ENCODE data around the gene GPR3. TPM values are rescaled to one million over a fixed set of nuclear protein-coding genes. Genes with fewer than 3 reads are reported as not detected.
A peak's percentile ranks its signal among the peaks of the same experiment; 100 is the strongest.

The GPR3 gene
- total and polyA plus RNA-seq, 2 of the 13 experiments (the other 11 are each of a cell fraction or from before 2014, with no cell fraction given): 1.00 to 2.6 TPM

DNA sequence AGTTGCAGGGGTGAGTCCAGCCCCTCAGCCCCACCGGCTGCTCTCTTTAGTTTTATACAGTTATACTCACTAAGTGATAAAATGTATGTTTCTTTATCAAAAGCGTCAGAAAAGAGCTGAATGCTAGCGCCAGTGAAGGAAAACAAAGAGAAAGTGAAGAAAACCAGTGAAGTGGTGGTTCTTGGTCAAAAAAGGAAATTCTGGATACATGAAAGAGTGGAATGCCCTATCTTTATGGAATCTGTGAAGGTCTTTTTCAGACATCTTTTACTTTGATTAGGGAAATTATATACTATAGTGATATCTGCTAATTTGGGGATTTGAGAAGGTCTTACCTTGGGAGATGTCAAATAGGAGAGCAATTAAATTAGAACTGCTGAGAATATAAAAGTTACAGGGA, 41.3 kb downstream of the GPR3 start (continued):
- TF ChIP-seq, protein P1, sequence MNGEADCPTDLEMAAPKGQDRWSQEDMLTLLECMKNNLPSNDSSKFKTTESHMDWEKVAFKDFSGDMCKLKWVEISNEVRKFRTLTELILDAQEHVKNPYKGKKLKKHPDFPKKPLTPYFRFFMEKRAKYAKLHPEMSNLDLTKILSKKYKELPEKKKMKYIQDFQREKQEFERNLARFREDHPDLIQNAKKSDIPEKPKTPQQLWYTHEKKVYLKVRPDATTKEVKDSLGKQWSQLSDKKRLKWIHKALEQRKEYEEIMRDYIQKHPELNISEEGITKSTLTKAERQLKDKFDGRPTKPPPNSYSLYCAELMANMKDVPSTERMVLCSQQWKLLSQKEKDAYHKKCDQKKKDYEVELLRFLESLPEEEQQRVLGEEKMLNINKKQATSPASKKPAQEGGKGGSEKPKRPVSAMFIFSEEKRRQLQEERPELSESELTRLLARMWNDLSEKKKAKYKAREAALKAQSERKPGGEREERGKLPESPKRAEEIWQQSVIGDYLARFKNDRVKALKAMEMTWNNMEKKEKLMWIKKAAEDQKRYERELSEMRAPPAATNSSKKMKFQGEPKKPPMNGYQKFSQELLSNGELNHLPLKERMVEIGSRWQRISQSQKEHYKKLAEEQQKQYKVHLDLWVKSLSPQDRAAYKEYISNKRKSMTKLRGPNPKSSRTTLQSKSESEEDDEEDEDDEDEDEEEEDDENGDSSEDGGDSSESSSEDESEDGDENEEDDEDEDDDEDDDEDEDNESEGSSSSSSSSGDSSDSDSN (CRISPR knock-in tag; IDR thresholded peaks at IDR 0.05): no peak

DNA sequence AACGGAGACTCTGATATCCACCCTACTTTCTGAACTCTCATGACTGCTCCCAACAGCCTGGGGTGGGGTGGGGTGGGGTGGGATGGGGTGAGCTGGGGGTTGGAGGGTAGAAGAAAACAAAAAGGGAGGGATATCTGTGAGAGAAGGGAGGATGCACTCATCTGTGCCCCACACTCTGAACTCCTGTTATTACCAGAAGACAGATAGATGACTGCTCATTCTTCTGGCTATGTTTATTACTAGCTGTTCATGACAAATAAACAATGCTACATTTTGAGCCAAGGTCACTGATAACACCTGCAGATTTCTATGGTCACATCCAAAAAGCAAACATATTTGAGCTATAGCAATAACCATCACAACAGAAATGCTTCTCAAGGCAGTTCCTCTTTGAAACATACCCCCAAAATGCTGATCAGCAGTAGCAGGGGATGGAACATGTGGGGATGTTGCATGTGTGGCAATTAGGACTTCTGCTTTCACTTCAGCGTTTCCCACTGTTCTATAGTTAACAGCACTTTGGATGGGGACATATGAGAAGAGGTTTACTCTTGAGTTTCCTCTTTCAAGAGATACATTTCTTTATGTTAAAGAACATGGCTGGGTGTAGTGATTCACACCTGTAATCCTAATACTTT, 43.3 kb downstream of the GPR3 start:
- FAIRE-seq: no peak
- WGBS (ENCODE audit: low lambda C conversion rate): 100% methylated on average over 2 of the region's 2 CpGs
- no TSS peak for BruUV-seq (replicated peaks)
- no peak overlapping the region for H3K4me2 ChIP-seq (ENCODE audit: low read depth, low read length)
- H3K4me3 ChIP-seq (replicated peaks in 1 of 3; ENCODE audit: insufficient read depth in 1 of 3, low read depth in 2 of 3, low read length in 3 of 3): no peak overlapping the region
- CTCF ChIA-PET (ENCODE audit: low intra/inter-chr PET ratio, low total read pairs): no interaction called here
- H3K36me3 ChIP-seq (replicated peaks in 1 of 2; ENCODE audit: control insufficient read depth in 1 of 2, insufficient read depth in 2 of 2, low read length in 2 of 2): no peaks in the 10 kb centered on the region; a peak in 2 of 5 replicates
- no peaks in the 10 kb centered on the region for H3K9me3 ChIP-seq (ENCODE audit: low read length)
- H3K79me2 ChIP-seq (ENCODE audit: insufficient read depth, low read length): peaks cover 65% of the 10 kb centered on the region
- ATAC-seq: no peak
- peaks cover 2% of the 10 kb centered on the region for H4K20me1 ChIP-seq (ENCODE audit: insufficient read depth, low read length)
- intact Hi-C loops (cut with micrococcal nuclease; ENCODE audit: unreplicated experiment): no loop called here
- H3K4me1 ChIP-seq (ENCODE audit: insufficient read depth, low read length): peaks cover 39% of the 10 kb centered on the region
- H3K27me3 ChIP-seq (ENCODE audit: control insufficient read depth in 1 of 2, insufficient read depth in 2 of 2, low read length in 2 of 2): no peaks in the 10 kb centered on the region
- no peak overlapping the region for H2AFZ ChIP-seq (ENCODE audit: low read length)
- in situ Hi-C loops (cut with HindIII; ENCODE audit: extremely low pct_ligation_motif_present, low pct_unique_long_range_greater_than_20kb): no loop called here
- POLR2A ChIA-PET: no interaction called here
- peak; percentile 41 for TF ChIP-seq HNRNPK (IDR thresholded peaks at IDR 0.05; ENCODE audit: low read depth, low read length, poor library complexity, severe bottlenecking)
- TF ChIP-seq, protein P2, sequence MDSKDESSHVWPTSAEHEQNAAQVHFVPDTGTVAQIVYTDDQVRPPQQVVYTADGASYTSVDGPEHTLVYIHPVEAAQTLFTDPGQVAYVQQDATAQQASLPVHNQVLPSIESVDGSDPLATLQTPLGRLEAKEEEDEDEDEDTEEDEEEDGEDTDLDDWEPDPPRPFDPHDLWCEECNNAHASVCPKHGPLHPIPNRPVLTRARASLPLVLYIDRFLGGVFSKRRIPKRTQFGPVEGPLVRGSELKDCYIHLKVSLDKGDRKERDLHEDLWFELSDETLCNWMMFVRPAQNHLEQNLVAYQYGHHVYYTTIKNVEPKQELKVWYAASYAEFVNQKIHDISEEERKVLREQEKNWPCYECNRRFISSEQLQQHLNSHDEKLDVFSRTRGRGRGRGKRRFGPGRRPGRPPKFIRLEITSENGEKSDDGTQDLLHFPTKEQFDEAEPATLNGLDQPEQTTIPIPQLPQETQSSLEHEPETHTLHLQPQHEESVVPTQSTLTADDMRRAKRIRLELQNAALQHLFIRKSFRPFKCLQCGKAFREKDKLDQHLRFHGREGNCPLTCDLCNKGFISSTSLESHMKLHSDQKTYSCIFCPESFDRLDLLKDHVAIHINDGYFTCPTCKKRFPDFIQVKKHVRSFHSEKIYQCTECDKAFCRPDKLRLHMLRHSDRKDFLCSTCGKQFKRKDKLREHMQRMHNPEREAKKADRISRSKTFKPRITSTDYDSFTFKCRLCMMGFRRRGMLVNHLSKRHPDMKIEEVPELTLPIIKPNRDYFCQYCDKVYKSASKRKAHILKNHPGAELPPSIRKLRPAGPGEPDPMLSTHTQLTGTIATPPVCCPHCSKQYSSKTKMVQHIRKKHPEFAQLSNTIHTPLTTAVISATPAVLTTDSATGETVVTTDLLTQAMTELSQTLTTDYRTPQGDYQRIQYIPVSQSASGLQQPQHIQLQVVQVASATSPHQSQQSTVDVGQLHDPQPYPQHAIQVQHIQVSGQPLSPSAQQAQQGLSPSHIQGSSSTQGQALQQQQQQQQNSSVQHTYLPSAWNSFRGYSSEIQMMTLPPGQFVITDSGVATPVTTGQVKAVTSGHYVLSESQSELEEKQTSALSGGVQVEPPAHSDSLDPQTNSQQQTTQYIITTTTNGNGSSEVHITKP (CRISPR knock-in tag; IDR thresholded peaks at IDR 0.05; ENCODE audit: low read depth): no peak
- H3K9ac ChIP-seq (ENCODE audit: insufficient read depth, low read depth, low read length): no peak overlapping the region
- no peak overlapping the region for H3K27ac ChIP-seq (ENCODE audit: extremely low read length, insufficient read depth, low read length)
- DNase-seq (ENCODE audit: low spot score): no peak
